Common myeloid progenitor, CD34-positive (primary cell): ENCODE data around the gene APCDD1L.
A peak's percentile ranks its signal among the peaks of the same experiment; 100 is the strongest.
"Not testable (repeated sequence)": the region's sequence is repeated elsewhere in the genome, so short reads cannot be mapped to it uniquely, and the experiment has no call there.

ENCODE experiments used
- CTCF ChIA-PET: fragments of 350-600 bp; sonication (Branson Sonifier 250); formaldehyde crosslinking; loops from one replicate; lab custom pipeline; 2021; ENCODE audit warnings: antibody characterized with exemption; lab: Charles Lee
- POLR2A ChIA-PET: fragments of 350-600 bp; sonication (Branson Sonifier 250); formaldehyde crosslinking; loops from one replicate; lab custom pipeline; 2021; ENCODE audit warnings: antibody characterized with exemption; lab: Charles Lee
- DNase-seq, 3 donors: peaks; one replicate each; pipeline versions ENCODE4 v3.0.0 to v3.0.0-alpha.2; 2013
- H3K27ac ChIP-seq, 2 experiments: 1 replicate in 1 of 2; 2 replicates in 1 of 2; pipeline ENCODE4 v1.7.0; 2013; ENCODE audit warnings: inconsistent platforms in 2 of 2, low read length in 2 of 2, mild to moderate bottlenecking in 2 of 2, low read depth in 1 of 2, moderate library complexity in 1 of 2; ENCODE audit not compliant: severe bottlenecking in 2 of 2, insufficient read depth in 1 of 2, poor library complexity in 1 of 2
- H3K27me3 ChIP-seq, 5 experiments: replicated peaks in 2 of 5; 1 replicate in 3 of 5; 2 replicates in 2 of 5; pipeline versions ENCODE4 v1.6.1 to v1.7.0; 2013; ENCODE audit warnings: low read length in 4 of 5, mild to moderate bottlenecking in 2 of 5, moderate library complexity in 2 of 5, inconsistent platforms in 1 of 5; ENCODE audit not compliant: insufficient read depth in 5 of 5, control insufficient read depth in 4 of 5
- H3K36me3 ChIP-seq, 4 experiments: 1 replicate in 2 of 4; 2 replicates in 2 of 4; pipeline versions ENCODE4 v1.6.1 to v1.7.0; 2013; ENCODE audit warnings: low read length in 3 of 4, control low read depth in 1 of 4, mild to moderate bottlenecking in 1 of 4; ENCODE audit not compliant: control insufficient read depth in 4 of 4, insufficient read depth in 4 of 4
- H3K4me1 ChIP-seq, 4 experiments: 1 replicate in 3 of 4; 2 replicates in 1 of 4; pipeline versions ENCODE4 v1.6.1 to v1.7.1; 2013; ENCODE audit warnings: low read length in 3 of 4, mild to moderate bottlenecking in 3 of 4, control low read depth in 1 of 4, inconsistent platforms in 1 of 4, moderate library complexity in 1 of 4; ENCODE audit not compliant: control insufficient read depth in 4 of 4, insufficient read depth in 4 of 4; ENCODE audit errors: control extremely low read depth in 1 of 4
- H3K4me3 ChIP-seq, 7 experiments: 1 replicate in 4 of 7; 2 replicates in 3 of 7; pipeline versions ENCODE4 v1.5.1 to v1.7.0; 2013; ENCODE audit warnings: mild to moderate bottlenecking in 7 of 7, low read length in 6 of 7, moderate library complexity in 6 of 7, inconsistent platforms in 2 of 7, low read depth in 2 of 7, control low read depth in 1 of 7; ENCODE audit not compliant: insufficient read depth in 4 of 7, control insufficient read depth in 1 of 7; ENCODE audit errors: extremely low read depth in 1 of 7
- H3K9me3 ChIP-seq, 5 experiments: 1 replicate in 4 of 5; 2 replicates in 1 of 5; pipeline versions ENCODE4 v1.6.1 to v1.7.1; 2013; ENCODE audit warnings: low read length in 4 of 5, mild to moderate bottlenecking in 2 of 5, inconsistent platforms in 1 of 5, low read depth in 1 of 5, moderate library complexity in 1 of 5; ENCODE audit not compliant: control insufficient read depth in 4 of 5, insufficient read depth in 2 of 5; ENCODE audit errors: control extremely low read depth in 1 of 5
- WGBS: methylation state at CpG from one replicate; pipeline ENCODE4 v1.1.5; 2013; ENCODE audit not compliant: insufficient coverage; 5-methylcytosine and 5-hydroxymethylcytosine counted together

The APCDD1L gene

DNA sequence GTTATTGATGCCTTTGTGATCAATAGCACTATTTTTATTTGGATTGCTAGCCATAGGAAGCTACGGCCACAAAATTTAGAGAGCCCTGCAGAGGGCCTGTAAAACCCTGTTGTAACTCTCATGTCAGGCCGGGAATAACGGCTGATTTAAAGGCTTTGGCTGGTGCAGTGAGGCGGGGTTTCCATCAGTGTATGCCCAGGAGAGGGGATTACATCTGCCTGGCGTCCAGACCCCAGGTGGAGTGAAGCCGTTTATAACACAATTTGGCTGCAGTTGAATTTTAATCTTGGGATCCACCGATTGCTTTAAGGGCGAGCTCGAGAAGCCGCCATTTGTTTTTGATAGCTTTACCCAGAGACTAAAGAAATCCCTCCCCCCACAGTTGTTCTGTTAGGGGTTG, 29.1 kb upstream of the APCDD1L start:
- ChIA-PET CTCF (no interaction called here), POLR2A (no interaction called here)
- no peaks in the 10 kb centered on the region for H3K4me1 ChIP-seq
- no peak for DNase-seq
- H3K27ac ChIP-seq: no peak overlapping the region
- peaks cover 0 to 27% (median 2%) of the 10 kb centered on the region in 5 experiments for H3K27me3 ChIP-seq
- no peaks in the 10 kb centered on the region for H3K9me3 ChIP-seq
- 77% methylated on average over 6 of the region's 10 CpGs for WGBS
- H3K36me3 ChIP-seq: no peaks in the 10 kb centered on the region
- H3K4me3 ChIP-seq: no peak overlapping the region

DNA sequence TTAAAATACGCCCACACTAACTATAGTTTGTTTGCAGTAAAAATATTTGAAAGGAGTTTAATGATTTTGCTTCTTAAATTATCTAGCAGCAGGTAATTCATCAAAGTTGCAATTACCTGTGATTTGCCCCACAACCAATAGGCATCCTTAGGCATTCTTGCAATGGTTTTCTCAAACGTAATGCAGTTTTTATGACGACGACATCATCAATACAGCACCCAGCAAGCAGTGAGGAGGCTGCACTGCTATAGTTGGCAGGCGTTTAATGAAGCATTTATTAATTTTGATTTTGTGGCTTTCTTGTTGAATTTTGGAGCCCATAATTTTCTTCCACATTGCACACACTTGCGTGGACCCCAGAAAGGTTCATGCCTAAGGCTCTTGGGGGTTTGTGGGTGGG, 28.1 kb upstream of the APCDD1L start:
- Histone ChIP-seq H3K4me3 (no peak overlapping the region), H3K36me3 (no peaks in the 10 kb centered on the region), H3K27ac (no peak overlapping the region), H3K27me3 (peaks cover 0 to 23% (median 2%) of the 10 kb centered on the region in 5 experiments), H3K9me3 (peaks cover 0 to 5% (median 0%) of the 10 kb centered on the region in 5 experiments), H3K4me1 (no peaks in the 10 kb centered on the region)
- ChIA-PET CTCF (no interaction called here), POLR2A (no interaction called here)
- WGBS: 67% methylated on average over 1 of the region's 6 CpGs
- DNase-seq: no peak

DNA sequence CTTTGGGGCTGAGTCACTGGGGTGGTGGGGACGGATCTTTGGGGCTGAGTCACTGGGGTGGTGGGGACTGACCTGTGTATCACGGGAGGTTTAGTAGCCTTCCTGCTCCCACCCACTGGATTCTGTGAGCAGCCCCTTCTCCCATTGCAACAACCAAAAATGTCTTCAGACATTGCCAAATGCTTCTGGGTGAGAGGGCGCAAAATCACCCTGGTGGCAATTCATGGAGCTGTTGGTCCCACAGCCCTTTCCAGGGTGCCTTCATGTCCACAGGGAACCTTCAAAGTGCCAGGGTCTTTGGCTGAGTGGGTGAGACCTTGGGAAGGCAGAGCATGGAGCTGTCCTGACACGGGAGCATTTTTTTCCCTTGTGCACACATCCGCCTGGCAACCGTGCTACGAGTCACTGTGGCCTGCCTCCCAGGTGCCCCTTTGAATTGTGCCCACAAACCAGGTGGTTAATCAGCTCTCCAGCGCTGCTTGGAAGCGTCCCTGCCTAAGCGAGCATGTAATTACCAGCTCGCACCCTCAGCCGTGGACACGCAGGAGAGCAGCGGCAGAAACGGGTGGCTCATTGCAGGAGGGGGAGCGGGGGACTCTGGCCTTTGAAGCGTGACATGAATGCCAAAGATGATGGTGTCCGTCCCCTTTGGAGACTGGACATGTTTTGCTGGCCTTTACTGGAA, 27.4 kb upstream of the APCDD1L start:
- Histone ChIP-seq H3K9me3 (peaks cover 0 to 11% (median 0%) of the 10 kb centered on the region in 5 experiments), H3K27ac (no peak overlapping the region), H3K27me3 (peaks cover 0 to 18% (median 2%) of the 10 kb centered on the region in 5 experiments), H3K4me3 (no peak overlapping the region), H3K36me3 (no peaks in the 10 kb centered on the region), H3K4me1 (no peaks in the 10 kb centered on the region)
- WGBS: 89% methylated on average over 16 of the region's 18 CpGs
- ChIA-PET CTCF (no interaction called here), POLR2A (no interaction called here)
- peak in 1 of 3 donors; percentile 2 for DNase-seq

DNA sequence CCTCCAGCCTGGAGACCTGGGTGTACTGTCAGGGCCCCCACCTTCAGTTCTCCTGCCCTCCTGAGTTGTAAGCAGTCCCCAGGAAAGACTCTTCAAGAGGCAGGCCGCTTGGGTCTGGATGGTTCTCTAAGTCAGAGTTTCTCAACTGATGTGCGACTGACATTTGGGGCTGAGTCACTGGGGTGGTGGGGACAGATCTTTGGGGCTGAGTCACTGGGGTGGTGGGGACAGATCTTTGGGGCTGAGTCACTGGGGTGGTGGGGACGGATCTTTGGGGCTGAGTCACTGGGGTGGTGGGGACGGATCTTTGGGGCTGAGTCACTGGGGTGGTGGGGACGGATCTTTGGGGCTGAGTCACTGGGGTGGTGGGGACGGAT, 26.8 kb upstream of the APCDD1L start:
- H3K4me1 ChIP-seq, POLR2A ChIA-PET, H3K27ac ChIP-seq, H3K4me3 ChIP-seq, H3K36me3 ChIP-seq, CTCF ChIA-PET: not testable (repeated sequence)
- Histone ChIP-seq H3K9me3 (peaks cover 0 to 14% (median 4%) of the 10 kb centered on the region in 5 experiments), H3K27me3 (peaks cover 0 to 12% (median 2%) of the 10 kb centered on the region in 5 experiments)
- 80% methylated on average over 1 of the region's 6 CpGs for WGBS
- peak; percentile 0 to 8 (median 3) for DNase-seq

DNA sequence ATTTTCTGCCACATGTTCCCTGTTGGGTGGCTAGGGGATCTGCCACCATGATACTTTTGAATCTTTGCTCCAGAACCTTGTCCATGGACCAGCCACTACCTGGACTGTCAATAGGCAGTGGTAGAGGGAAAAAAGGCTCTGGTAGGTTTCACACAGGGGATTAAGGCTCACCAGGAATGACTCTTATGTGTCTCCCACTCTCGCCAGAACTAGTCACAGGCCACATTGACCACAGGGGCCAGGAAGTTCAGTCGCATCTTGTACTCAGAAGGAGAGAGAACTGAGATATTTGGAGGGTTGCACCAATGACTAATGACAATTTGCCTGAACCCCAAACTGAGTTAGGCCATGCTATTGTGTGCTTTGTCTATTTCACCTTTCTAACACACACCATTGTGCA, 23.6 kb upstream of the APCDD1L start:
- Histone ChIP-seq H3K27me3 (peaks cover 0 to 6% (median 0%) of the 10 kb centered on the region in 5 experiments), H3K4me1 (no peaks in the 10 kb centered on the region), H3K9me3 (peaks cover 0 to 18% (median 7%) of the 10 kb centered on the region in 5 experiments), H3K4me3 (no peak overlapping the region), H3K27ac (no peak overlapping the region), H3K36me3 (no peaks in the 10 kb centered on the region)
- WGBS: 94% methylated on average over 2 of the region's 2 CpGs
- ChIA-PET CTCF (interaction anchor here (1.2 kb wide), 1 partner anchor 26 kb away, joined by 3 read pairs; no protein-coding TSS in a partner anchor), POLR2A (no interaction called here)
- no peak for DNase-seq

DNA sequence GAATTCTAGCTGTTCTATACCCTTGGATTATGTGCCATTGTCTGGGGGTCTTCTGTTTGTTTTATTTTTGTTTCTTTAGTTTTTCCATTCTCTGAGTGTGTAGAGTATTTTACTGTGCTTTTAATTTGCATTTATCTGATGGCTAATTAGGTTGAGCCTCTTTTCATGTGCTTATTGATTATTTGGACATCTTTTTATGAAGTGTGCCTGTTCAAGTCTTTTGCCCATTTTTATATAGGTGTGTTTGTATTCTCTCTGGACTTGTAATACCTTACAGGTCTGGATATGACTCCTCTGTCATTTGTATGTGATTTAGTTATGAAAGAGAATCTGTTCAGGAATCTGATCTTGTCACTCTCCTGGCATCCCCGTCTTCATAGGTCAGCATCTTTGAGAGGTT, 22.6 kb upstream of the APCDD1L start:
- no peak for DNase-seq
- Histone ChIP-seq H3K4me1 (no peaks in the 10 kb centered on the region), H3K27me3 (peaks cover 0 to 5% (median 0%) of the 10 kb centered on the region in 5 experiments), H3K36me3 (no peaks in the 10 kb centered on the region), H3K9me3 (peaks cover 0 to 21% (median 7%) of the 10 kb centered on the region in 5 experiments), H3K27ac (no peak overlapping the region), H3K4me3 (no peak overlapping the region)
- WGBS: 89% methylated on average over 1 of the region's 1 CpG
- ChIA-PET POLR2A (no interaction called here), CTCF (interaction anchor here (1.2 kb wide), 1 partner anchor 25 kb away, joined by 3 read pairs; no protein-coding TSS in a partner anchor)

DNA sequence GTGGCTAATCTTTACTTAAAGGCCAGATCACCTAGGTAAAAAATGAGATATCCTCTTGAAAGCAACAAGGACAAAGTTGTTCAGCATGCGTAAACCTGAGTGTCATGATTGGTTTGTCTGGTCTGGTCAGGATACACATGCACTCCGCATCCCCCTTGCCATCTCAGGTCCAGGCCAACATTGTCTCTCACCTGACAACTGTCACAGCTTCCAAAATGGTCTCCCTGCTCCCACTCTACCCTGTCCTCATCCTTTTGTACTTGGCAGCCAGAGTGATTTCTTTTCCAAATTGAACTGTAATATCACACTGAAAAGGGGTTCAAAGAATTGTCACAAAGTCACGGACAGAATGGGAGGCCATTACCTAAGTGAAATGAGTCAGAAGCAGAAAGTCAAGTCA, 21.1 kb upstream of the APCDD1L start:
- no peak overlapping the region for H3K4me3 ChIP-seq
- H3K4me1 ChIP-seq: no peaks in the 10 kb centered on the region
- 100% methylated on average over 3 of the region's 3 CpGs for WGBS
- no peaks in the 10 kb centered on the region for H3K36me3 ChIP-seq
- H3K27me3 ChIP-seq: peaks cover 0 to 3% (median 0%) of the 10 kb centered on the region in 5 experiments
- H3K9me3 ChIP-seq: peaks cover 4 to 34% (median 10%) of the 10 kb centered on the region in 5 experiments
- no peak for DNase-seq
- H3K27ac ChIP-seq: no peak overlapping the region
- ChIA-PET POLR2A (no interaction called here), CTCF (no interaction called here)
